NOMO-1 (cell line): ENCODE data around the gene PDE4DIP.
"Not testable (repeated sequence)": the region's sequence is repeated elsewhere in the genome, so short reads cannot be mapped to it uniquely, and the experiment has no call there.

Experiments used
- DNase-seq, 2 experiments: peaks; one replicate each; lab custom pipeline; 2025; ENCODE audit not compliant: unreplicated experiment in 2 of 2; lab: John Stamatoyannopoulos, UW

The PDE4DIP gene

DNA sequence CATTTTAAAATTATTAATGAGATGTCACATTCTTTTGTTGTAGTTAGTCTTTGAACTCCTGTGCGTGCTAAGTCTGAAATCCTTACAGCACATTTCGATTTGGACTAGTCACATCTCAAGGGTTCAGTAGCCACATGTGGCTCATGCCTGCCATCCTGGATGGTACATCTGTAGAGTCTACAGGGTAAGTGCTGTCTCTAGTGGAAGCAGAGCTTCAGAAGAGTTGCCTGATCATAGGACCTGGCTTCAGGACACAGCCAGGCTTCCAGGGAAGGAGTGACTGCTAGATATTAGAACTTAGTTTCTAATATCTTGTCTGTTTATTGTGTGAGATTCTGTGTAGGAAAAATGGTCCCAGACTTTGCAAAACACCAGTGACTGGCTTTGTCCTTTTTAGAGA is 72.0 kb downstream of the PDE4DIP start:
- not testable (repeated sequence) for DNase-seq

DNA sequence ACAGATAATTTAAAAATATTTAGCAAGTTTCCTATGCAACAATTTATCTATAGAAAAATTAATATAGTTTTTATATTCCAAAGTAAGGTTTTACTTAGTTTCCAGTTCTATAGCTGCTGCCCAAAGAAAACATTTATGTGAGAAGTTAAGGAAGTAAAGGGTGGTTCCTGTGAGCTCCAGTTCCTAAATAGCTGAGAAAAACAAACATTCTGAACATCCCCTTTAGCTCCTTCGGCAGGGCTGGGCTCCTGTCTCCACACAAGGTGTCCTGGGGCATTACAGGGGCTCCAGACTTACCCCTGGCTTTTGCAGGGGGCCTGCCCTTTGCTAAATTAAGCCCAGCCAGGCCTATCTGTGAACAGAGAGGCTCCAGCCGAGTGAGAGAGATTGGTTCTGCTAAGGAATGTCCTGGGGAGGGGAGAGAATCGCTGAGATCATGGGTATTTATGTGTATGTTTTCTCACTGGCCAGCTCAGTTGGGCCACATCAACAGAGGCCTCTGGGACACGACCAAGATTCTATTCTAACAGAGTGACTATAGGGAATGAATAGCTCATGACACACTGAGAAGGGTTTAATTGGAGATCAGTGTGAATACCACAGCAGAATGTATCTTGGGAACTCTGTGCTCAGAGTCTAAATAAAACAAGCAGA is 72.6 kb downstream of the PDE4DIP start:
- DNase-seq: not testable (repeated sequence)

DNA sequence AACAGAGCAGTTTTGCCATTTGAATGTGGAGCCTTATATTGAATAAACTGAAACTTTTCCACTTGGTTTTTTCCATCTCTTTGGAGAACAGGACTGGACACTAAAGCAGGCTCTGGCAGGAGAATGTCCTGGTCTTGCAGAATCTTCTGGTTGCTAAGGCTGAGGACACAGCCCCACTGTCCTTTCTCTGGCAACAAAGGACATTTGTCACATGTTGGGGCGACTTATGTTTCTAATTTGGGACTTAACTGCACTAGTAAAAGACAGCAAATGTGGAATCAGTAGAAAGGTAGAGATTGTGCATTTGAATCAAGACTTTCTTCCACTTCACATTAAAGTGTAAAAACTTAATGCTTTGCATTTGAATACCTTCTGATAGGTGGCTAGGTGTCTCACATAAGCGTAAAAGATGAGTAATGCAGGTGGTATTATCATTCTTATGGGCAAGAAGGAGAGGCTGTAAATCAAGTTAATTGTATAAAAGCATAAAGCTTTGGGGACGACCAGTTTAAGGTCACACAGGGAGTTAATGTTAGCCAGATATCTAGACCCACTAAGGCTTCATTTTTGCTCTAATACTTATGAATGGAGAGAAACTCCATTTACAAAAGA is 74.7 kb downstream of the PDE4DIP start:
- DNase-seq: not testable (repeated sequence)

GRCh38 chr1:148921047-148921446 is 76.8 kb downstream of the PDE4DIP start:
- DNase-seq: not testable (repeated sequence)

GRCh38 chr1:148923798-148924197 is 79.6 kb downstream of the PDE4DIP start:
- DNase-seq: not testable (repeated sequence)

- not testable (repeated sequence) for DNase-seq
Measured at GRCh38 chr1:148927645-148928044, 83.4 kb downstream of the PDE4DIP start.

- DNase-seq: not testable (repeated sequence)
Measured at GRCh38 chr1:148929253-148929652, 85.0 kb downstream of the PDE4DIP start.

DNA sequence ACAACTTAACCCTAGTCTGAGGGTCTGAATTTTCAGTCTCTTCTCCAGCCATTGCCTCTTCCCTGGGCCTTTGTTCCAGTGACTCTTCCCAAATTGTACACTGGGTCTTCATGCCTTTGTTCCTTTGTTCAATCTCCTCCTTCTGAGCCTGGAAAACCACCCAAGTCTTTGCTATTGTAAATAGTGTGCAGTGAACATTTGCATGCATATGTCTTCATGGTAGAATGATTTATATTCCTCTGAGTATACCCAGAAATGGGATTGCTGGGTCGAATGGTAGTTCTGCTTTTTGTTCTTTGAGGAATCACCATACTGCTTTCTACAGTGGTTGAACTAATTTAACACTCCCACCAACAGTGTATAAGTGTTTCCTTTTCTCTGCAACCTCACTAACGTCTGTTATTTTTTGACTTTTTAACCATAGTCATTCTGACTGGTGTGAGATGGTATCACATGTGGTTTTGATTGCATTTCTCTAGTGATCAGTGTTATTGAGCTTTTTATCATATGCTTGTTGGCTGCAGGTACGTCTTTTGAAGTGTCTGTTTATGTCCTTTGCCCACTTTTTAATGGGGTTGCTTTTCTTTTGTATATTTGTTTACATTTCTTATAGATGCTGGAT is 91.3 kb downstream of the PDE4DIP start:
- not testable (repeated sequence) for DNase-seq

- not testable (repeated sequence) for DNase-seq
Measured at GRCh38 chr1:148942906-148943305, 98.7 kb downstream of the PDE4DIP start.

- DNase-seq: not testable (repeated sequence)
Measured at GRCh38 chr1:148945130-148945529, 100.9 kb downstream of the PDE4DIP start.

- DNase-seq: not testable (repeated sequence)
Measured at GRCh38 chr1:148948768-148949167, 104.5 kb downstream of the PDE4DIP start.

- DNase-seq: peak in 1 of 2 experiments; percentile 45
Measured at GRCh38 chr1:148951336-148952227, 107.4 kb downstream of the PDE4DIP start.

DNA sequence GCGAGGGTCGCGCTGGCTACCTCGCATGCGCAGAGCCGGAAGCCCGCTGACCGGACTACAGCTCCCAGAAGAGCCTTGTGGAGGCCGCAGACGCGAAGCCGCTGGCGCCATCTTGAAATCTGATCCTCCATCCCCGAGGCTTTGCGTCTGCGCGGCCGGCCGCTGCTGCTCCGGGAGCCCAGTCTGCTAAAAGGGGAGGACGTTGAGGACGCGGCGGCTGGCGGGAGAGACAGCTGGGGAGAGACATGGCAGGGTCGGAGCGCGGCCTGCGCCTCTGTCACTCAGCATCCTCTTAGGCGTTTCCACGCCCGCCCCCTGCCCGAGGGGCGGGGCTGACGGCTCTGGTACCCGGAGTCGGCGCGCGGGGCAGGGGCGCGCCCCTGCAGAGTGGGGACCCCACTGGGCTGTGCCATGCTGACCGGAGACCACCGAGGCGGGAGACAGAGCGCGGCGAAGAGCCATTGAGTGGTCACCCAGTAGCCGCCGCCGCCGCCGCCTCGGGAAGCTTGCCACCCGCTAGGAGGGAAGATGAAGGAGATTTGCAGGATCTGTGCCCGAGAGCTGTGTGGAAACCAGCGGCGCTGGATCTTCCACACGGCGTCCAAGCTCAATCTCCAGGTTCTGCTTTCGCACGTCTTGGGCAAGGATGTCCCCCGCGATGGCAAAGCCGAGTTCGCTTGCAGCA is 108.2 kb downstream of the PDE4DIP start:
- DNase-seq: not testable (repeated sequence)

- DNase-seq: not testable (repeated sequence)
Measured at GRCh38 chr1:148952938-148953616, 108.8 kb downstream of the PDE4DIP start.

DNA sequence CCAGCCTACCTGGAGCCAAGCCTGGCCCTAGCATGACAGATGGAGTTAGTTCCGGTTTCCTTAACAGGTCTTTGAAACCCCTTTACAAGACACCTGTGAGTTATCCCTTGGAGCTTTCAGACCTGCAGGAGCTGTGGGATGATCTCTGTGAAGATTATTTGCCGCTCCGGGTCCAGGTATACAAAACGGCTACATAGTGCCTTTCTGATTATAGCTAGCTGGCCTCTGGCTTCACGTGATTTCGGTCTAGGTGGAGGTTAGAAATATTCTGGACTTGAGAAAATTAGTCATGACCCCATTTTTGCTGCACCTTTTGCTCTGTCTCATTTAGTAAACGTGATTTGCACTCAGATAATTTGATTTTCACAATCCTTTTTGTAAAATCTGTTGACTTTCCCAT is 109.5 kb downstream of the PDE4DIP start:
- DNase-seq: not testable (repeated sequence)

- not testable (repeated sequence) for DNase-seq
Measured at GRCh38 chr1:148958343-148958742, 114.1 kb downstream of the PDE4DIP start.

- not testable (repeated sequence) for DNase-seq
Measured at GRCh38 chr1:148960212-148961000, 116.2 kb downstream of the PDE4DIP start.

- DNase-seq: not testable (repeated sequence)
Measured at GRCh38 chr1:148962127-148962857, 118.1 kb downstream of the PDE4DIP start.
